NB4 (cell line): Measurements from ENCODE around the gene INO80.

ENCODE experiments used
- CTCF ChIP-seq: IDR thresholded peaks from one replicate; pipeline ENCODE4 v1.5.1; 2012; ENCODE audit warnings: low read depth, low read length
- MAX ChIP-seq: IDR thresholded peaks from 2 replicates; pipeline ENCODE4 v1.6.1; 2011; ENCODE audit warnings: low read depth, low read length

- TF ChIP-seq MAX (no peak), CTCF (no peak)
Measured at GRCh38 chr15:40960925-40961324, 155.2 kb downstream of the INO80 start.
